ENCODE results near the gene NRCAM. TPM values are rescaled to one million over a fixed set of nuclear protein-coding genes. Genes with fewer than 3 reads are reported as not detected.
"Not testable (repeated sequence)": the region's sequence is repeated elsewhere in the genome, so short reads cannot be mapped to it uniquely, and the experiment has no call there.

NRCAM gene
- total RNA-seq, 1 donor from 2014 or later = 39.0 TPM

DNA sequence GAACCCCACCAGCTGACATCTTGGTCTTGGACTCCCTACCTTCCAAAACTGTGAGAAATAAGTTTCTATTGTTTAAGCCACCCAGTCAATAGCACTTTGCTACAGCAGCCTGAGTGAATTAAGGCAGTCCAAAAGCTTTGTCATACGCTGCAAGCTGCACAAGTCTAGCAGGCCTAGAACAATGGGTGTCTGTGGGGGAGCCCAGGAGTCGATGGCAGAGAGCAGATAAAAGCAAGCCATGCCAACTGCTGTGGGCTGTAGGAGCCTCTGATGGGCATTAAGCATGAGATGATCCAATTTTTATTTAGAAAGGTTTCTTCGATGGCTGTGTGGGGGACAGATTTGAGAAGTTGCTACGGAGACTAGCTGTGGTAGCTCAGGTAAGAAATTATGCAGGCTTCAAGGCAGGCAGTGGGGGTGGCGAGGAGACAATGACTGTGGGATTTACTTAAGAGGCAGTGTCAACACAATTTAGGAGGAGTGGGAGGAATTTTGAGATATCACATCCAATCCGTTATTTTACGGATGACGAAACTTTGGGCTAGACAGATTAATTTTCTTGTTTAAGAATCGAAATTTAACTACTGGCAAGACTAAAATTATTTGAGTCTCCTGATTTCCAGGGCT lies 110.4 kb downstream of the NRCAM start:
- Histone ChIP-seq H3K36me3 (ENCODE audit: control insufficient read depth, insufficient read depth, low read length) (no peaks in the 10 kb centered on the region), H3K27me3 (ENCODE audit: control insufficient read depth, insufficient read depth, low read length) (no peaks in the 10 kb centered on the region), H3K4me3 (ENCODE audit: low read depth, low read length) (no peak overlapping the region)
- TF ChIP-seq, protein P1, sequence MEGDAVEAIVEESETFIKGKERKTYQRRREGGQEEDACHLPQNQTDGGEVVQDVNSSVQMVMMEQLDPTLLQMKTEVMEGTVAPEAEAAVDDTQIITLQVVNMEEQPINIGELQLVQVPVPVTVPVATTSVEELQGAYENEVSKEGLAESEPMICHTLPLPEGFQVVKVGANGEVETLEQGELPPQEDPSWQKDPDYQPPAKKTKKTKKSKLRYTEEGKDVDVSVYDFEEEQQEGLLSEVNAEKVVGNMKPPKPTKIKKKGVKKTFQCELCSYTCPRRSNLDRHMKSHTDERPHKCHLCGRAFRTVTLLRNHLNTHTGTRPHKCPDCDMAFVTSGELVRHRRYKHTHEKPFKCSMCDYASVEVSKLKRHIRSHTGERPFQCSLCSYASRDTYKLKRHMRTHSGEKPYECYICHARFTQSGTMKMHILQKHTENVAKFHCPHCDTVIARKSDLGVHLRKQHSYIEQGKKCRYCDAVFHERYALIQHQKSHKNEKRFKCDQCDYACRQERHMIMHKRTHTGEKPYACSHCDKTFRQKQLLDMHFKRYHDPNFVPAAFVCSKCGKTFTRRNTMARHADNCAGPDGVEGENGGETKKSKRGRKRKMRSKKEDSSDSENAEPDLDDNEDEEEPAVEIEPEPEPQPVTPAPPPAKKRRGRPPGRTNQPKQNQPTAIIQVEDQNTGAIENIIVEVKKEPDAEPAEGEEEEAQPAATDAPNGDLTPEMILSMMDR (IDR thresholded peaks at IDR 0.05; ENCODE audit: insufficient read depth, low read length, poor library complexity, severe bottlenecking) = no peak
- no peak for DNase-seq (ENCODE audit: low read depth)

DNA sequence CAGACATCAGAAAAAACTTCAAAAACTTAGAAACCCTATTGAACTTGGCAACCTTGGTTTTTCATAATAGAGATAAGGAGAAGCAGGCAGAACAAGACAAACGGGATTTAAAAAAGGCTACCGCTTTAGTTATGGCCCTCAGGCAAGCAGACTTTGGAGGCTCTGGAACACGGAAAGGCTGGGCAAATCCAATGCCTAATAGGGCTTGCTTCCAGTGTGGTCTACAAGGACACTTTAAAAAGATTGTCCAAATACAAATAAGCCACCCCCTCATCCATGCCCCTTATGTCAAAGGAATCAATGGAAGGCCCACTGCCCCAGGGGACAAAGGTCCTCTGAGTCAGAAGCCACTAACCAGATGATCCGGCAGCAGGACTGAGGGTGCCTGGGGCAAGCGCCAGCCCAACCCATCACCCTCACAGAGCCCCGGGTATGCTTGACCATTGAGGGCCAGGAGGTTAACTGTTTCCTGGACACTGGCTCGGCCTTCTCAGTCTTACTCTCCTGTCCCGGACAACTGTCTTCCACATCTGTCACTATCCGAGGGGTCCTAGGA lies 115.3 kb downstream of the NRCAM start:
- no peak overlapping the region for H3K4me3 ChIP-seq (ENCODE audit: low read depth, low read length)
- DNase-seq (ENCODE audit: low read depth) = no peak

DNA sequence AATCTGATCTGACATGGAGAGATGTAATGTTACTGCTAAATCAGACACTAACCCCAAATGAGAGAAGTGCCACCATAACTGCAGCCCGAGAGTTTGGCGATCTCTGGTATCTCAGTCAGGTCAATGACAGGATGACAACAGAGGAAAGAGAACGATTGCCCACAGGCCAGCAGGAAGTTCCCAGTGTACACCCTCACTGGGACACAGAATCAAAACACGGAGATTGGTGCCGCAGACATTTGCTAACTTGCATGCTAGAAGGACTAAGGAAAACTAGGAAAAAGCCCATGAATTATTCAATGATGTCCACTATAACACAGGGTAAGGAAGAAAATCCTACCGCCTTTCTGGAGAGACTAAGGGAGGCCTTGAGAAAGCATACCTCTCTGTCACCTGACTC lies 115.8 kb downstream of the NRCAM start:
- DNase-seq (ENCODE audit: low read depth); H3K4me3 ChIP-seq (ENCODE audit: low read depth, low read length); H3K27me3 ChIP-seq (ENCODE audit: control insufficient read depth, insufficient read depth, low read length); H3K36me3 ChIP-seq (ENCODE audit: control insufficient read depth, insufficient read depth, low read length): not testable (repeated sequence)

More for the DNA sequence above, 115.3 kb downstream of the NRCAM start:
- TF ChIP-seq, protein P1 (IDR thresholded peaks at IDR 0.05; ENCODE audit: insufficient read depth, low read length, poor library complexity, severe bottlenecking) = no peak
- Histone ChIP-seq H3K36me3 (ENCODE audit: control insufficient read depth, insufficient read depth, low read length) (no peaks in the 10 kb centered on the region), H3K27me3 (ENCODE audit: control insufficient read depth, insufficient read depth, low read length) (no peaks in the 10 kb centered on the region)

DNA sequence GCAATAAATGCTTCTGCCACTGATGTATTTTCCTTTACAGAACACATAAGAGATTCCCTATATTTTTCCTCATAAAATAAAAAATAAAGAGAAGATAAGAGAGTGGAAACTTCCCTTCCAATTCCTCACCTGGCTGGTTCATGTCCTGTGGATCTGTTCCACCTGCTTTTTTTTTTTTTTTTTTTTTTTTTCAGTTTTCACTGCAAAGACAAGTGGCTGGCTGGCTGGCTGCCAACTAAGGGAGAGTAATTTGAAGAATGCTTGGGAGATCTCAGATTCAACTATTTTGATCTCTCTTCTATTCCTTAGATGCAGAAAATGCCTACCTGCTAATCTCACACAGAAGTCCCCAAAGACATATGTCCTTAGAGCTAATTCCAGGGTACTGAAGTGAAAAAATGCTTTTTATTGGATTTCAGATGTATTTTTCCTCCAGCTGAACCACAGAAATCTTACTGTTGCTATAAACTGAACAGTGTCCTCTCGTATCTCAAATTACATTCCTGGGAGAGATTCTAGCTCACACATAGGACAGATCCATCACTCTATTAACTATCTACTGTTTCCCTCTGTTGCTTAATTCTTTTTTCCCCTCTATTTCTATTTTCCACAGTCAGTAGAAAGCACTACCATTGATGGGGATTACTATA lies 120.8 kb downstream of the NRCAM start:
- Histone ChIP-seq H3K36me3 (ENCODE audit: control insufficient read depth, insufficient read depth, low read length) (no peaks in the 10 kb centered on the region), H3K4me3 (ENCODE audit: low read depth, low read length) (no peak overlapping the region), H3K27me3 (ENCODE audit: control insufficient read depth, insufficient read depth, low read length) (no peaks in the 10 kb centered on the region)
- no peak for DNase-seq (ENCODE audit: low read depth)
- TF ChIP-seq, protein P1 (IDR thresholded peaks at IDR 0.05; ENCODE audit: insufficient read depth, low read length, poor library complexity, severe bottlenecking) = no peak

DNA sequence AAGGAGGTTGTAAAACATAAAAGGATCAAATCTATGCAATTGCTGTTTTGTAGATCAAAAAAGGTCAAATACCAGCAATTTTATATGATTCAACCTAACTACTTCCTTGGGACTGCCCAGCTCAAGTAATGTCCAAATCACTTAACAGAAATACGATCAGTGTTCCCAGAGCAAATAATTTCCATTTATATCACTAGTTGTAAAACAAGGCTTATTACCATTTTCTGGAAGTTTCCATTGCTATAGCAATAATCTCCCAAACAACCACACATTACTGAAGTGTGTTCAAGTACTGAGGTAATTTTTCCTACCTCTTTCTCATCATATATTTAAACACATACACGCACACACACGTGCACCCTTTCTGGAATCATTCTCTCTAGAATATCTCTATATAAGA lies 123.3 kb downstream of the NRCAM start:
- Histone ChIP-seq H3K4me3 (ENCODE audit: low read depth, low read length) (no peak overlapping the region), H3K36me3 (ENCODE audit: control insufficient read depth, insufficient read depth, low read length) (no peaks in the 10 kb centered on the region), H3K27me3 (ENCODE audit: control insufficient read depth, insufficient read depth, low read length) (no peaks in the 10 kb centered on the region)
- TF ChIP-seq, protein P1 (IDR thresholded peaks at IDR 0.05; ENCODE audit: insufficient read depth, low read length, poor library complexity, severe bottlenecking) = no peak
- no peak for DNase-seq (ENCODE audit: low read depth)

DNA sequence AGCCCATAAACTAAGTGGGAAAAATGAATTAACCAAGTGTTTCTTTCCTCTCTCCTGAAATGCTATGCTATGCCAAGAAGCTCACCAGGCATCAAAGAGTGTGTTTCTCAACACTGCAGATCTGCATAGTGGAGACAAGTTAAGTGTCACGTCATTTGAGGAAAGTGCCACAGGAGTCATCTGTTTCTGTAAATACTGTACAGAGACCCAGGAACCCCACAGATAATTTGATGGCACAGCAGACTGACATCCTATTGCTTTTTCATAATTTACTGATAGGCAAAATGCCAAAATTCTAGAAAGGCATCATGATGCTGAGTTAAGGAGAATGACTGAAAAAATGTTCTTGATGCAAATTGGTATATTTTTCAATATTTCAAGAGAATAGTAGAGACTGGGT lies 124.3 kb downstream of the NRCAM start:
- no peaks in the 10 kb centered on the region for H3K27me3 ChIP-seq (ENCODE audit: control insufficient read depth, insufficient read depth, low read length)
- no peaks in the 10 kb centered on the region for H3K36me3 ChIP-seq (ENCODE audit: control insufficient read depth, insufficient read depth, low read length)
- DNase-seq (ENCODE audit: low read depth) = no peak
- H3K4me3 ChIP-seq (ENCODE audit: low read depth, low read length) = no peak overlapping the region
- TF ChIP-seq, protein P1 (IDR thresholded peaks at IDR 0.05; ENCODE audit: insufficient read depth, low read length, poor library complexity, severe bottlenecking) = no peak

Data from kidney epithelial cell (primary cell).